PFSK-1 (cell line): ENCODE results near the gene DLD.

Source experiments
- POLR2AphosphoS5 ChIP-seq: IDR thresholded peaks from 2 replicates; pipeline ENCODE4 v1.6.1; 2012; ENCODE audit warnings: low read depth, mild to moderate bottlenecking, control low read depth, low read length, moderate library complexity
- SIN3A ChIP-seq: IDR thresholded peaks from 2 replicates; pipeline ENCODE4 v1.6.1; 2012; ENCODE audit warnings: mild to moderate bottlenecking, low read length, moderate library complexity, borderline replicate concordance; ENCODE audit not compliant: insufficient read depth
- TF ChIP-seq, protein P1 (sequence below), 2 experiments: IDR thresholded peaks; 2 replicates each; pipeline versions ENCODE4 v1.6.1 to v1.8.0; 2011 to 2012; ENCODE audit warnings: low read depth in 2 of 2, low read length in 2 of 2, control low read depth in 1 of 2, inconsistent platforms in 1 of 2, mild to moderate bottlenecking in 1 of 2, moderate library complexity in 1 of 2; ENCODE audit not compliant: insufficient read depth in 1 of 2

DNA sequence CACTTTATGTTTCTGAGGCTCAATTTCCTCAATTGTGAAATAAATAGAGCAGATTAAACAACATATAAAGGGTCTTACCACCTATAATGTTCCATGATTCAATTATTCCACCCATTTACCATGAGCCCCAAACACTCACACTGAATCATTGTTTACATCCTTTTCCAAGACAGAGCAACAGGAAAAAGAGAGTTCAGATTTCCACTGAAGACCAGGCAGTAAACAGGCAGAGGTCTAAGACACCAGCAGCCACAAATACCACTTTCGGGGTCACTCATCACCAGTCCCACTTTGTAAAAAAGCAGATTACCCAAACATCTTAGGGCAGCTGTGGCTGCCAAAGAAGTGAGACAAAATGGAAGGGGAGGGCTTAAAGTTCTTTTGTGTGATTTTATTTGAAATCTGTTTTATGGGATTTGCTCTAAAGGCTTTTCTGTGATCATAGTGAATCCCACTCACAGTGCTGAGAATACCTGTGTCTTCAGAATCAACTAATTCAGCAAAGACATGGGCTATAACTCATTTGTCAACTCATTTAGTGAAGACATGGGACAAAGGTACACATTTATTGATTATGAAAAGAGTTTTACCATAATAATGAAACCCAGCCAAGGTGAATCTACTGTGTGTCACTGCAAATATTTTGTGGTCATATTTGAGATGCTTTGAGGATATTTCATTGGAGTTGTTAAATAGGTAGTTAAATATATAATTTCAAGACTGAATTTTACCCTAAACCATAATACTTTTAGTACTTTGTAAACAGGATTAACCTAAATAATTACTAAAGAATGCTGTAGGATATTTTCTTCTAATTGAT is 24.8 kb upstream of the DLD start:
- TF ChIP-seq SIN3A: no peak
- no peak for TF ChIP-seq POLR2AphosphoS5
- TF ChIP-seq, protein P1, sequence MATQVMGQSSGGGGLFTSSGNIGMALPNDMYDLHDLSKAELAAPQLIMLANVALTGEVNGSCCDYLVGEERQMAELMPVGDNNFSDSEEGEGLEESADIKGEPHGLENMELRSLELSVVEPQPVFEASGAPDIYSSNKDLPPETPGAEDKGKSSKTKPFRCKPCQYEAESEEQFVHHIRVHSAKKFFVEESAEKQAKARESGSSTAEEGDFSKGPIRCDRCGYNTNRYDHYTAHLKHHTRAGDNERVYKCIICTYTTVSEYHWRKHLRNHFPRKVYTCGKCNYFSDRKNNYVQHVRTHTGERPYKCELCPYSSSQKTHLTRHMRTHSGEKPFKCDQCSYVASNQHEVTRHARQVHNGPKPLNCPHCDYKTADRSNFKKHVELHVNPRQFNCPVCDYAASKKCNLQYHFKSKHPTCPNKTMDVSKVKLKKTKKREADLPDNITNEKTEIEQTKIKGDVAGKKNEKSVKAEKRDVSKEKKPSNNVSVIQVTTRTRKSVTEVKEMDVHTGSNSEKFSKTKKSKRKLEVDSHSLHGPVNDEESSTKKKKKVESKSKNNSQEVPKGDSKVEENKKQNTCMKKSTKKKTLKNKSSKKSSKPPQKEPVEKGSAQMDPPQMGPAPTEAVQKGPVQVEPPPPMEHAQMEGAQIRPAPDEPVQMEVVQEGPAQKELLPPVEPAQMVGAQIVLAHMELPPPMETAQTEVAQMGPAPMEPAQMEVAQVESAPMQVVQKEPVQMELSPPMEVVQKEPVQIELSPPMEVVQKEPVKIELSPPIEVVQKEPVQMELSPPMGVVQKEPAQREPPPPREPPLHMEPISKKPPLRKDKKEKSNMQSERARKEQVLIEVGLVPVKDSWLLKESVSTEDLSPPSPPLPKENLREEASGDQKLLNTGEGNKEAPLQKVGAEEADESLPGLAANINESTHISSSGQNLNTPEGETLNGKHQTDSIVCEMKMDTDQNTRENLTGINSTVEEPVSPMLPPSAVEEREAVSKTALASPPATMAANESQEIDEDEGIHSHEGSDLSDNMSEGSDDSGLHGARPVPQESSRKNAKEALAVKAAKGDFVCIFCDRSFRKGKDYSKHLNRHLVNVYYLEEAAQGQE (IDR thresholded peaks at IDR 0.05; ENCODE audit: insufficient read depth in 1 of 2, low read depth in 2 of 2, low read length in 2 of 2): no peak
